MM.1S (cell line): ENCODE results near the gene AGBL1.

Experiments used
- DNase-seq: peaks from one replicate; pipeline ENCODE4 v3.0.0-alpha.2; 2015
- H2AFZ ChIP-seq: fragments of 300-600 bp; sonication (generic); 2 replicates; pipeline ENCODE4 v1.6.0; 2016; ENCODE audit warnings: antibody characterized with exemption, low read length
- H3F3A ChIP-seq: fragments of 300-600 bp; sonication (generic); 2 replicates; pipeline ENCODE4 v1.6.1; 2016; ENCODE audit warnings: mild to moderate bottlenecking, antibody characterized with exemption, low read length, moderate library complexity, mixed read lengths; ENCODE audit not compliant: insufficient read depth
- H3K27ac ChIP-seq: fragments of 300-600 bp; sonication (generic); 2 replicates; pipeline ENCODE4 v1.5.1; 2016; ENCODE audit warnings: mild to moderate bottlenecking, low read length
- H3K27me3 ChIP-seq: fragments of 300-600 bp; sonication (generic); replicated peaks from 2 replicates; pipeline ENCODE4 v1.6.0; 2016; ENCODE audit warnings: low read length; ENCODE audit not compliant: insufficient read depth
- H3K36me3 ChIP-seq: fragments of 300-600 bp; sonication (generic); replicated peaks from 2 replicates; pipeline ENCODE4 v1.6.1; 2016; ENCODE audit warnings: mild to moderate bottlenecking, low read length, mixed read lengths; ENCODE audit not compliant: insufficient read depth
- H3K4me1 ChIP-seq: fragments of 300-600 bp; sonication (generic); 2 replicates; pipeline ENCODE4 v1.6.1; 2016; ENCODE audit warnings: low read length, mixed read lengths
- H3K4me2 ChIP-seq: fragments of 300-600 bp; sonication (generic); 2 replicates; pipeline ENCODE4 v1.6.0; 2016; ENCODE audit warnings: low read depth, low read length
- H3K4me3 ChIP-seq: fragments of 300-600 bp; sonication (generic); 2 replicates; pipeline ENCODE4 v1.5.1; 2016; ENCODE audit warnings: low read length, mixed read lengths
- H3K79me2 ChIP-seq: fragments of 300-600 bp; sonication (generic); 2 replicates; pipeline ENCODE4 v1.6.1; 2016; ENCODE audit warnings: mixed run types, low read length, mixed read lengths
- H3K9ac ChIP-seq: fragments of 300-600 bp; sonication (generic); 2 replicates; pipeline ENCODE4 v1.6.1; 2016; ENCODE audit warnings: low read length, mixed read lengths
- H3K9me2 ChIP-seq: fragments of 300-600 bp; sonication (generic); replicated peaks from 2 replicates; pipeline ENCODE4 v1.6.1; 2016; ENCODE audit warnings: mild to moderate bottlenecking, low read length, mixed read lengths; ENCODE audit not compliant: insufficient read depth
- H3K9me3 ChIP-seq: fragments of 300-600 bp; sonication (generic); replicated peaks from 2 replicates; pipeline ENCODE4 v1.6.1; 2016; ENCODE audit warnings: mild to moderate bottlenecking, low read length, mixed read lengths; ENCODE audit not compliant: insufficient read depth
- H4K20me1 ChIP-seq: fragments of 300-600 bp; sonication (generic); 2 replicates; pipeline ENCODE4 v1.6.1; 2016; ENCODE audit warnings: mild to moderate bottlenecking, low read length, moderate library complexity, mixed read lengths; ENCODE audit not compliant: insufficient read depth
- CTCF ChIP-seq: fragments of 300-600 bp; sonication (generic); IDR thresholded peaks from 2 replicates; pipeline ENCODE4 v1.5.1; 2016; ENCODE audit warnings: antibody characterized with exemption, low read length, mixed read lengths
- EZH2 ChIP-seq: fragments of 300-600 bp; sonication (generic); optimal IDR thresholded peaks from 2 replicates; pipeline ENCODE3; 2017; ENCODE audit warnings: low read depth, mild to moderate bottlenecking, antibody characterized with exemption, low read length, mixed read lengths
- EZH2phosphoT487 ChIP-seq: fragments of 300-600 bp; sonication (generic); IDR thresholded peaks from 2 replicates; pipeline ENCODE4 v1.6.1; 2018; ENCODE audit warnings: antibody characterized with exemption, low read length

The AGBL1 gene

DNA sequence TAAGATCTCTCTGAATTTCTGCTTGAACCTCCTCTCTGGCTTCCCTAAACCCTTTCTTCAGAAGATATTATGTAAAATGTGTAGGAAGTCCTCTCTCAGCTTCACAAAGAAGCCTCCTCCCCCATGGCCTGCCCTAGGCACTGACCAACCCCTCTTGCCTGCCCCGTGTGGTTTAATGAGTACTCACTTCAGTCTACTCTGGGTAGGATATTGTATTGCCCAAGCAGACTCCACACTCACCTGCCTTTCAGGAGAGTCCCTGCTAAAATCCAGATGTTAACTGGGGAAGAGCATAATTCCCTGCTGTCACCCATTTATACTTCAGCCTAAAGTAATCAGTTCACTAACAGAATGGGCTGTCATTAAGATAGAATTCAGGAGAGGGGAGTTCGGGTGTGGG lies 2.6 kb upstream of the AGBL1 start:
- Histone ChIP-seq H3K79me2 (no peaks in the 10 kb centered on the region), H3K9ac (no peak overlapping the region), H3K27me3 (no peaks in the 10 kb centered on the region), H3K36me3 (no peaks in the 10 kb centered on the region), H3F3A (no peaks in the 10 kb centered on the region), H3K4me2 (no peak overlapping the region), H3K27ac (no peak overlapping the region), H2AFZ (no peak overlapping the region), H3K4me3 (no peak overlapping the region), H3K9me2 (no peaks in the 10 kb centered on the region), H3K4me1 (no peaks in the 10 kb centered on the region), H3K9me3 (no peaks in the 10 kb centered on the region), H4K20me1 (no peaks in the 10 kb centered on the region)
- DNase-seq = no peak
- TF ChIP-seq CTCF = no peak
- TF ChIP-seq EZH2phosphoT487 = no peak
- no peak for TF ChIP-seq EZH2

- no peaks in the 10 kb centered on the region for H3K4me1 ChIP-seq
- no peaks in the 10 kb centered on the region for H3K9me3 ChIP-seq
- H3K27me3 ChIP-seq = no peaks in the 10 kb centered on the region
- H3F3A ChIP-seq = no peaks in the 10 kb centered on the region
- DNase-seq = no peak
- H3K36me3 ChIP-seq = no peaks in the 10 kb centered on the region
- no peak overlapping the region for H3K4me3 ChIP-seq
- H4K20me1 ChIP-seq = no peaks in the 10 kb centered on the region
- no peak overlapping the region for H3K9ac ChIP-seq
- no peak overlapping the region for H3K27ac ChIP-seq
- no peaks in the 10 kb centered on the region for H3K9me2 ChIP-seq
- no peak overlapping the region for H3K4me2 ChIP-seq
- no peak overlapping the region for H2AFZ ChIP-seq
- H3K79me2 ChIP-seq = no peaks in the 10 kb centered on the region
- no peak for TF ChIP-seq CTCF
- no peak for TF ChIP-seq EZH2phosphoT487
- TF ChIP-seq EZH2 = no peak
These were observed 631 bp downstream of the AGBL1 start for GRCh38 chr15:86080302-86080701.

- no peaks in the 10 kb centered on the region for H3K27me3 ChIP-seq
- no peak overlapping the region for H2AFZ ChIP-seq
- H3K4me3 ChIP-seq = no peak overlapping the region
- no peaks in the 10 kb centered on the region for H3K36me3 ChIP-seq
- H3K9me2 ChIP-seq = no peaks in the 10 kb centered on the region
- no peak overlapping the region for H3K9ac ChIP-seq
- H3K9me3 ChIP-seq = no peaks in the 10 kb centered on the region
- no peak overlapping the region for H3K27ac ChIP-seq
- H3K4me1 ChIP-seq = no peaks in the 10 kb centered on the region
- no peaks in the 10 kb centered on the region for H4K20me1 ChIP-seq
- no peak for DNase-seq
- no peaks in the 10 kb centered on the region for H3F3A ChIP-seq
- no peaks in the 10 kb centered on the region for H3K79me2 ChIP-seq
- TF ChIP-seq EZH2 (no peak), CTCF (no peak), EZH2phosphoT487 (no peak)
- no peak overlapping the region for H3K4me2 ChIP-seq
These were observed 3.1 kb downstream of the AGBL1 start for GRCh38 chr15:86082619-86083380.
